HG02571 (cell line): ENCODE results near the gene MRPL58.
"Not testable (repeated sequence)": the region's sequence is repeated elsewhere in the genome, so short reads cannot be mapped to it uniquely, and the experiment has no call there.

Experiments used
- ATAC-seq: cut with Tn5 transposase; IDR thresholded peaks from one replicate; pipeline ENCODE4 v1.9.1; 2021; ENCODE audit warnings: mild to moderate bottlenecking, moderate library complexity; ENCODE audit not compliant: unreplicated experiment

The MRPL58 gene

DNA sequence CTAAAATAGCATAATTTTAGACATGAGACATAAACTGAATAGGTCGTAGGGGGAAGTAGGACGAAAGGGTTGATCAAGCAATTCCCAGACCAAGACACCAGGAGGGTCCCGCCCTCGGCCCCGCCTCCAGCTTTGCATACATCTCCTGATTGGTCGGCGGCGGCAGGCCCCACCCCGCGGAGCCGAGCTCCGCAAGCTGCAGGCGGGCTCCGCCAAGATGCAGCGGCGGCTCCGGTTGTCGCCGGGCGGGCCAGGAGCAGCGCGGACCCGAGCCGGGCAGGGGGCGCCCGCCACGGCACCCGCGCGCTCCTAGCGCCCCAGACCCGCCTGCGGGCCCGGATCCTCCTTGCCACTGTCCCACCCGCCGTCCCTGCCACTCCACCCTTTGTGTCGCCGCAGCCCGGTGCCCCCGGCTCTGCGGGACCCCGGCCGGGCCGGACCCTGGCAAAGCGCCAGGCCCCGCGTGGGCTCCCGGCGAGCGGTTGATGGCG is 25.0 kb upstream of the MRPL58 start, which contains the start of gene CDR2L:
Gene CDR2L (plus strand): TSS at position 215 of the 491 bp plus-strand sequence. CDS start 412 bp downstream, outside the sequence.
- peak; percentile 86 for ATAC-seq

DNA sequence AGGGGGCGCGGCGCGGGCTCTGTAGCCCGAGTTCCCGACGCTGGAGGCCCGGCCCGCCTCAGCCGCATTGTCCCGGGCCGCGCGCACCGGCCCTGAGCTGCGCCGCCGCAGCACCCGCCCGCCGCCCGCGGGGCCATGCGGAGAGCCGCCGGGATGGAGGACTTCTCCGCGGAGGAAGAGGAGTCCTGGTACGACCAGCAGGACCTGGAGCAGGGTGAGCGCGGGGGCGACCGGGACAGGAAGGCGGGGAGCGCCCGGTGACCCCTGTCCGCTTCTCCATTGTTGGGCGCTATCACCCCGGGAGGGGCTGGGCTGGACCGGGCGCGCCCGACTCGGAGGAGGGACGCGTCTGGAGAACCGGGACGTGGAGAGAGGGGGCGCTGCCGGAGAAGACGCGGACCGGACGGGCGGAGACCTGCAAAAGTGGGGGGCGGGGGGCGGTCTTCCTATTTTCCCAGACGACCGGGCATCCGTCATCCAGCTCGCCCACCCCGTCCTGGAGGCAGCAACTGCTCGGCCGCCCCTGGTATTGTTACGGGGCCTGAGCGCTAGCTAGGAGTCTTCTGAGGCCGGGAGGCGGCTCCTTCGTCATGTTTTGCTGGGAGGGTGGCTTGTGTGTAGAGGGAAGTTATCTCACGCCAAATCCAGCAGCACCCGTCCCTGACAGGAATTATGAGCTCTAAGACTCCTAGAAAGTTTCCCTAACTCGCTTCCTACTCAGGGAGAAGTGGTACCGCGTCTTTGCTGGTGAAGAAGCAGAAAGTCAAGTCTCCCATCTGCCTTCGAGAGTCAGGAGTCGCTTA is 24.4 kb upstream of the MRPL58 start:
- ATAC-seq, result no peak

DNA sequence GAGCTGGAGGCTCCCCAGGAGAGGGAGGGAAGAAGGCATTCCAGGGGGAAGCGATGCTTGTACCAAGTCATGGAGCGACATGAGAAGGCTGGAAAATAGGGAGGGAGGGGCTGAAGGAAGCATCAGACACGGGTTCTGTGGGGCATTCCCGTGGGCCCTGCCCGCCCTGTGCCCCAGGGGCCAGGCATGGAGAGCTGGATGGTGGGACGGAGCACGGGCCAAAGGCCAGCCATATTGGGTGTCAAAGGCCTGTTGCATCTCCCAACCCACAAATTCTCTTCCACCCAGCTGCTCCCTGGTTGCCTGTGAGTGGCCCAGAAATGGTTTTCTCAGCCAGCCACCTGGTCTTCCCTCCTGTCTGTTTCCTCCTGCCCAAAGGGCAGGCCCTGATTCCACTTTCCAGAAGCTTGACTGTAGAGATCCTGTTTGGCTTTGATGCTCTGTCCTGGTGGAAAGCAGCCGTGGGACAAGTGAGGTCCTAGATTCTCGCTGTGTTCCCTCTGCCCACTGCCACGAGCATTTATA is 21.8 kb upstream of the MRPL58 start:
- ATAC-seq, result no peak

DNA sequence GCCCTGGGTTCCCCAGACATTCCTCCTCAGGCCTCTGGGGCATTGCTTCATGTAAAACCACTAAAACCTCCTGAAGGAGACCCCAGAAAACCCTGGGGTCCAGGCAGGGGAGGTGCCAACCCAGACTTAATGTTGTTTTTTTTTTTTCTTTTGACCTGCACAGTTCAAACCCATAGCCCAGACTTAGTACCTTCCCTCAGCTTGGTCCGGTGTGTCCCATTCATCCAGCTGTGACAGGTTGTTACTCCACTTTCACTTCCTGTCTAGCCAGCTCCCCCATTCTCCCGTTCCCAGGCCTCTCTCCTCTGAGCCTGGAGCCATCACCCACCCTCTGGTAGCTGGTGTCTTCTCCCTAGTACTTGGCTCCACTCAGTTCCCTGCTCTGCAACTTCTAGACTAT is 20.2 kb upstream of the MRPL58 start:
- ATAC-seq, result no peak

DNA sequence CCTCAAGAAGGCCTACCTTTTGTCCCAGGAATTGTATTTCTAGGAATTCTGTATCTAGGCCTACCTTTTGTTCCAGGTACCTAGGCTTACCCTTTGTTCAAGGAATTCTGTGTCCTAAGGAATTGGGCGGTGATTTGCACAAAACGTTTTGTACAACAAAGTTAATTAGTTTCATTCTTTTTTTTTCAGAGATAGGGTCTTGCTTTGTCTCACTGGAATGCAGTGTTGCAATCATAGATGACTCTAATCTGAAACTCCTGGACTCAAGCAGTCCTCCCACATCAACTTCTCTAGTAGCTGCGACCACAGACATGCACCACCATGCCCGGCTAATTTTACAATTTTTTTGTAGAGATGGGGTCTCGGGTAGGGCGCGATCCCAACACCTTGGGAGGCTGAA is 18.0 kb upstream of the MRPL58 start:
- no peak for ATAC-seq

DNA sequence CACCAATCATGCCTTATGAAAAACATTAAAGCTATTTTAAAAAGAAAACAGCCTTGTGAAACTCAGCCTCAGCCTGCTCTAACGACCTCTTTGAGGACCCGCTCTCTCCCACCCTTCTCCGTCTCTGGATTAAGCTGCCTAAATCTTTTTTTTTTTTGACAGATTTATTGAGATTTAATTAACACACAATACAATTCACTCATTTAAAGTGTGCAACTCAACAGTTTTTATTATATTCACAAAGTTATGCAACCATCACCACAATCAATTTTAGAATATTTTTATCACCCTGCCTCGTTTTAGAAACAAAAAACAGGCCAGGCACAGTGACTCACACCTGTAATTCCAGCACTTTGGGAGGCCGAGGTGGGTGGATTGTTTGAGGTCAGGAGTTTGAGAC is 16.6 kb upstream of the MRPL58 start:
- ATAC-seq, result no peak

DNA sequence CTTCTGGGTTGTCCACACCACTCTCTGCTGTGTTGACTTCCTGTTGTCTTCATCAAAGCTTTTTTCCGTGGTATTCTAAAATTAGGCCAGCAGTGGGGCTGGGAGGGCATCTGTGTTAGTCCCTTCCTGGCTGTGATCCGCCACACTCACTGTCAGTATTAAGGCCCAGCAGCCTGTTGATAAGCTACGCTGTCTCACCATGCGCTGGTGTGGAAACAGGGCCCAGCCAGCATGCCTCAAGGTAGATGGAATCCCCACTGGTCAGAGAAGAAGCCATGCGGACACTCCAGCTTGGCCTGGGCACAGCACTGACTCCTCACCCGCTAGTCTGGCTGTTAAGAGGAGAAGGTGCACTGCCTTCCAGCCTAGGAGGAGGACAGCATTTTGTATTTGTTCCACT is 13.7 kb upstream of the MRPL58 start:
- ATAC-seq, result no peak

DNA sequence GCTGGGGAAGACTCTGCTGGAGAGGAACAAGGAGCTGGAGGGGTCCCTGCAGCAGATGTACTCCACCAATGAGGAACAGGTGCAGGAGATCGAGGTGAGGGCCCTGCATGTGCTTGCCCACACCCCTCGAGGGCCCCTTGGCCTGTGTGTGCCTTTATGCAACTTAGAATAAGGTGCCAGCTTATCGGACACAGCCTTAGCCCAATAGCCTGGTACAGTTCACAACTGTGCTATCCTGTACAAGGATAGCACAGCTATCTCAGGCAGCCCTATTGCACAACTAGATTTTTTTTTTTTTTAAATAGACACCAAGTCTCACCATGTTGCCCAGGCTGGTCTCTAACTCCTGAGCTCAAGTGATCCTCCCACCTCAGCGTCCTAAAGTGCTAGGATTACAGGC is 12.9 kb upstream of the MRPL58 start:
- no peak for ATAC-seq

DNA sequence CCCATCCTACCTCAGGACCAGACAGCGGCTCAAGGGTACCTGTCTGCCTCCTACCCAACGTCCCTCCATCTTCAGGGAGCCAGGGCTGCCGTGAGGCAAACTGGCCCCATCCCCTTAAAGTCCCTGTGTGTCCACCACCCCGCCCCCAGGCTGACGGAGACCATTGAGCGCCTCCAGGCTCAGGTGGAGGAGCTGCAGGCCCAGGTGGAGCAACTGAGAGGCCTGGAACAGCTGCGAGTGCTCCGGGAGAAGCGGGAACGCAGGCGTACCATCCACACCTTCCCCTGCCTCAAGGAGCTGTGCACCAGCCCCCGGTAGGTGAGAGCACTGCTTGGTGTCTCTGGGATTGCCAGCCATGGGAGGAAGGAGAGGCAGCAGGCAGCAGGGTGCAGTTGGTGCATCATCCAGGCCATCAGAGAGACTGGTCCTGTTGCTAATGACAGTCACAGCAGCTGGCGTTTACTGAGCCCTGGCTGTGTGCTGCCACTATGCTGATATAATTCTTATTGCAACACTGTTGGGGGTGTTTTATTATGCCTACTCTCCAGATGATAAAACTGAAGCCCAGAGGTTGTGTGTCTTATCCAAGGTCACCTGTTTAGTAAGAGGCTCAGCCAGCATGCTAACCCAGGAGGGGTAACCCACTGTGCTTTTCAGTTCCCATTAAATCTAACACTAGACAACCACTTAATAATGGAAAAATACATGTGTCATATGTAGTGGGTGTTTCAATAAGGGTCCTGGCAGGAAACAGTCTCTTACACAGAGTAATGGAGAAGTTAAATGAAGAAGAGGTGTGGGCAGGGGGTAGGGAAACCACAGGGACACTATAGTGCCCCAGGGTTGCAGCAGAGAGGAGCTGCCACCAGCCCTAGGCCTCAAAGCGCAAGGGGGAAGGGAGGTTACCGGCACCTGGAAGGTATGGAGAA is 10.3 kb upstream of the MRPL58 start:
- no peak for ATAC-seq

DNA sequence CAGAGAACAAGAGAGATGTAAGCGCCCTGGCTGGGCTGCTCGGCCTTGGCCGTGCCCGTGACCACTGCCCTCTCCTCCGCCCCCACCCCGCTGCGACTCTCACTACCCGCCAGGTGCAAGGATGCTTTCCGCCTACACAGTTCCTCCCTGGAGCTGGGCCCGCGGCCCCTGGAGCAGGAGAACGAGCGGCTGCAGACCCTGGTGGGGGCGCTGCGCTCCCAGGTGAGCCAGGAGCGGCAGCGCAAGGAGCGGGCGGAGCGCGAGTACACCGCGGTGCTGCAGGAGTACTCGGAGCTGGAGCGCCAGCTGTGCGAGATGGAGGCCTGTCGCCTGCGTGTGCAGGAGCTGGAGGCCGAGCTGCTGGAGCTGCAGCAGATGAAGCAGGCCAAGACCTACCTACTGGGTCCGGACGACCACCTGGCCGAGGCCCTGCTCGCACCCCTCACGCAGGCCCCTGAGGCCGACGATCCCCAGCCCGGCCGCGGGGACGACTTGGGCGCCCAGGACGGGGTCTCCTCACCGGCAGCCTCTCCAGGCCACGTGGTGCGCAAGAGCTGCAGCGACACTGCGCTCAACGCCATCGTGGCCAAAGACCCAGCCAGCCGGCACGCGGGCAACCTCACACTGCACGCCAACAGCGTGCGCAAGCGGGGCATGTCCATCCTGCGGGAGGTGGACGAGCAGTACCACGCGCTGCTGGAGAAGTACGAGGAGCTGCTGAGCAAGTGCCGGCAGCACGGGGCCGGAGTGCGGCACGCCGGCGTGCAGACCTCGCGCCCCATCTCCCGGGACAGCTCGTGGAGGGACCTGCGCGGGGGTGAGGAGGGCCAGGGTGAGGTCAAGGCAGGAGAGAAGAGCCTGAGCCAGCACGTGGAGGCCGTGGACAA is 9.2 kb upstream of the MRPL58 start:
- ATAC-seq, result no peak

DNA sequence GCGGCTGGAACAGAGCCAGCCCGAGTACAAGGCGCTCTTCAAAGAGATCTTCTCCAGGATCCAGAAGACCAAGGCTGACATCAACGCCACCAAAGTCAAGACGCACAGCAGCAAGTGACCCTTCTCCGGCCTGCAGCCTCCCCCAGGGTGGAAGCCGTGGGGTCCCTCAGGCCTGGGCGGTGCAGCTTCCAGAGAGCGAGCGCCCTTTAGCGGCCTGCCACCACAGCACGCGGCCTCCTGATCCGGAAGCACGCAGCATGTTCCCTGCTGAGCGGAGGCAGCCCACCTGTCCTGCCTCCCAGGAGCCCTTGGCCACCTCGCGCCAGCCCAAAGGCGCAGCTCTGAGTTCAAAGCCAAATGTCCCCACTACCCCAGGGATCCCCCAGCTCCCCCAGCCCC is 8.5 kb upstream of the MRPL58 start:
- ATAC-seq, result no peak

DNA sequence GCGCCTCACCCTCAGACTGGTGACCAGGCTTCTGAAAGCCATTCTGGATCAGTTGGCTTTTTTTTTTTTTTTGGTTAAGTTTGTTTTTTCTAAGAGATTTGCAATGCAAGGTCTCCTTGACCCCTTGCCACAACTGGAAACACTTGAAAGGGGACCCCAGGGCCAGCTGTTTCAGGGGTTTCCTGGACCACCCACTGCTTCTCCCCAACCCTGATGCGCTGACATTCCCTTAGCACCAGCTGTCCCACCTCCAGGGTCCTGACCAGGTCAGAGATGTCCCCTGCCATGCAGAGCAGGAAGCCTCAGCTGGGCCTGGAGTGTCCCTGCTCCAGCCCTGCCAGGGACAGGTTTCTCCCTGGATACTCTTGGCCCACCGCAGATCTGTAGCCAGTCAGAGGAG is 8.1 kb upstream of the MRPL58 start:
- no peak for ATAC-seq

DNA sequence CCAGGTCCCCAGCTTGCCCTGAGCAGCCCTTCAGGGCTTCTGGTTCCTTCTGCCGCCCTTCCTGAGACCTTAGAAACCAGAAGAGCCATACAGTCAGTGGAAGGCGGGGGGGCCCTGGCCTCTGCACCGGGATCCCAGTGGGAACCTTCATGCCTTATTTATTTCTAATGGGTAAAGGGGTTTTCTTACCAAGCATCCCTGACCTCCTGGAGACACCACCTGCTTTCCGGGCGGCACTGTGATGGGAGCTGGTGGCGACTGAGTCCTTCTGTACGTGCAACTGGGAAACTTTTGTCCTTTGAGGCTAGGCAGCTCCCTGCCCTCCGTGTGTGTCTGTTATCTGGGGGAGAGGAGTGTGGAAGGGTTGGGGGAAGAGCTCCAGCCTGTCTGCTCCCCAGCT is 7.2 kb upstream of the MRPL58 start:
- ATAC-seq, result no peak

DNA sequence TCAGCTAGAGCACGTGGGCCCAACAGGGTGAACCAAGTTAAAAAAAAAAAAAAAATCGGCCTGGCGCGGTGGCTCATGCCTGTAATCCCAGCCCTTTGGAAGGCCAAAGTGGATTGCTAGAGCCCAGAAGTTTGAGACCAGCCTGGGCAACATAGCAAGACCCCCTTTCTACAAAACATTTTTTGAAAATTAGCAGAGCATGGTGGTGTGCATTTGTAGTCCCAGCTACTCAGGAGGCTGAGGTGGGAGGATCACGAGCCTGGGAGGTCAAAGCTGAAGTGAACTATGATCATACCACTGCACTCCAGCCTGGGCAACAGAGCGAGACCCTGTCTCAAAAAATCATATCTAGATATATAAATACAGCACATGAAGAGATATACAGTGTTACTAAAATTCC is 6.4 kb upstream of the MRPL58 start:
- ATAC-seq, result not testable (repeated sequence)

DNA sequence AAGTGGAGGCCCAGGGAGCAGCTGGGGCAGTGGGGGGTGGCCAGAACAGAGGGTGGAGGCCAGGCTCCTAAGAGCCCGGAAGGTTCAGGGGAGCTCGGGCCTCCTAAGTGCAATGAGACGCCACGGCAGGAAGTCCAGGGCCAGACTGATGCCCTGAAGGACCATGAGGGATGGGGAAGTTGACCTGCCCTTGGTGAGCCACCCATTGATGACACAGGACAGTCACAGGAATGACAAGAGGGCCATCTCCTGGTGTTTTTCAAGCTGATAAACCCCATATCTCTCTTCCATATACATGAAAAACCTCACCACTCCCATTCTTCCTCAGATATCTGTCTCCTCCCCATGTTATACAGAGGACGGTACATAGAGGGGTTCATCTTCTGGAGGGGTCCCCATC is 5.8 kb upstream of the MRPL58 start:
- ATAC-seq, result no peak

DNA sequence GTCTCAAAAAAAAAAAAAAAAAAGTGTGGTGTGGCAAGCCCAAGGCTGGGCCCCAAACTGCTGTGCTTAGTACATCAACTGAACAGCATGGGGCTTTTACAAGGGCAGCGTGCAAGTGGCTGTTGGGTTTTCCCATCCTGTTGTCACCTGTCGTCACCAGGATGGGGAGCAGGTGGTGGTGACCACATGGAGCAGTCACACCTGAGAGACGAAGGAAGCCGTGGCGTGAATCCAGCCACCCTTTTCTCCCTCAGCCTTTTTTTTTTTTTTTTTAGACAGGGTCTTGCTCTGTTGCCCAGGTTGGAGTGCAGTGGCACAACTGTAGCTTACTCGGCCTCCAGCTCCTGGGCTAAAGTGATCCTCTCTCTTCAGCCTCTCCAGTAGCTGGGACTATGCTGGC is 4.1 kb upstream of the MRPL58 start:
- no peak for ATAC-seq

DNA sequence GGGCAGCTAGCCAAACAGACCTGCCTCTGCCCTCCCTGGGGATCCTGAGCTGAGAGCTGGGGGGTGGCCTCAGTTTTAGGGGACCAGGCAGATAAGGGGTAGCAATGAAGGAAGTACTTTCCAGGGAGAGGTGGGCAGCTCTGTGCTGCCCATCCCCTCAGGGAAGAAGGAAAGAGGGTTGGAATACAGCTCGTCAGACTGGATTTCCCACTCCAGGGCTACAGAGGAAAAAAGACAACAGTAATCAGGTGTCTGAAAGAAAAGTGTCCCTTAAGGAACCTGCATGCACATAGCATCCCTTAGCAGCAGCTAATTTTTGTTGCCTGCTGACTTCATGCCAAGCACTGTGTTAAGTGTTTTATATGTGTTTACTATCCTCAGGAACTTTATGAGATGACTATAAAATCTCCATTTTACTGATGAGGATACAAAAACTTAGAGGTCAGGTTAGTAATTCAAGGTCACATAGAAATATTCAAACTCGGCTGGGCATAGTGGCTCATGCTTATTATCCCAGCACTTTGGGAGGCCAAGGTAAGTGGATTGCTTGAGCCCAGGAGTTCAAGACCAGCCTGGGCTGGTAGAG is 3.2 kb upstream of the MRPL58 start:
- no peak for ATAC-seq

DNA sequence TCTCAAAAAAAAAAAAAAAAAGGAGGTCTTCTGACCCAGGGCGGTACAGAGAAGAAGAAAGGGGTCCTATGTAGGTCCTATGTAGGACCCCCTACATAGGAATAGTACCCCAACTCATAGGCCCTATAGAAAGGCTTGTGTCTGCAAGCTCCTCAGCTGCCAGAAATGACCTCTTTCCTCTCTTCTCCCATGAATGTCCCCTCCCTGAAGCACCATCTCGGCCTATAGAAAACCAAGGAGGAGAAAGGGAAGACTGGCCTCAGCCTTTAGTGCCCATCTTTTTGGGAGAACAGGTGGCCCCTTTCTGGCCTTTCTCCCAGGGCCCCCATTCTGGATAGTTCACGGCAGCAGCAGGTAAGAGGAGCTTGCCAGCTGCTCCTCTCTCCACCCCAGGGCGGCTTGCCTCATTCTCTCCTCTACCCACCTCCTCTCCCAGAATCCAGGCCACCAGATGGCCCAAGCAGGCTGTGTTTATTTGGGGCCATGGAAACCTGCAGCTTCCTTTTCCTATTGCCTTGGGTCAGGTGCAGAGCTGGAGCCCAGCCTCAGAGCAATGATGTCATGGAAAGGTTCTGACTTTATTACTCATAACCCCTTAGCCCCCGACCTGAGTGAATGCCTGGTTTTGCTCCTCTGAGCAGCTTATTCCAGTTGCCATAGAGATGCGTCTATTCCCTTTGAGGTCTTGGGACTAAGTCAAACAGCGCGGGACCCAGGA is 1.6 kb upstream of the MRPL58 start:
- no peak for ATAC-seq

DNA sequence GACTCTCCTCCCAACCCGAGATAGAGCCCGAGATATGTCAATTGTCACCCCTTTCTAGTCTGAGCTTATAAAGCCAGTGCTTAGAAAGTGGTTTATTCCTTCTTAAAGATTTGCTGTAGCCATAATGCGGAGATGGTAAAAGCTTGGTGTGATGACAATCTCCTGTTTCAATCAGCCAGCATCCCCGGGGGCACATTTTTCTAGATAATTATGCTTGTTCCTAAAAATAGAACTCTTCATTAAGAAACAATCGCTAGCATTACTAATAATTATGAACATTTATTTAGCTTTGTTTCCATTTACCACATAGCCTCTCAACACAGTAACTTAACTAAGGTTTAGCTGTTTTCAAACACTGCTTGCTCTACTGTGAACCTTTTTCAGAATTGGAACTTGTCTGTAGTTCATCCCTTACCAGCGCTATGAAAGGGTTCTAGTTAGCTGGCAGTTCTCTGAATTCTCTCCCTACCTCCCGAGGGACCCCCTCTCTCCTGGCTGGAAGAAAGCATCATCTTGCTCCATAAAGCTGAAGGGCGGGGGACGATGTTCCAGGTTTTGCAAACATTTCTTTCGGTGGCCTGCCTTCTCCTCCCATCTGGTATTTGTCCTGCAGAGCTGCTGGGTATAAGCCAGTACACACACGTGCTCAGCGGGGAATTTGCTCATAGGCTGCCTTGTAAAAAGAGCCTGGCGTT is 922 bp upstream of the MRPL58 start:
- no peak for ATAC-seq
